Measurements from ENCODE around the gene PLAC8L1.

- TF ChIP-seq POLR2AphosphoS5 (IDR thresholded peaks at IDR 0.05; ENCODE audit: low read depth, low read length) (no peak), MEF2A (IDR thresholded peaks at IDR 0.05; ENCODE audit: borderline replicate concordance, low read depth) (no peak), EP300 (IDR thresholded peaks at IDR 0.05; ENCODE audit: borderline replicate concordance in 1 of 2, low read depth in 1 of 2, low read length in 1 of 2) (no peak), SMC3 (IDR thresholded peaks at IDR 0.05; ENCODE audit: low read depth, low read length) (no peak), GATA2 (CRISPR knock-in tag; IDR thresholded peaks at IDR 0.05) (no peak), CTCF (IDR thresholded peaks at IDR 0.05) (peak; percentile 42), MAX (IDR thresholded peaks at IDR 0.05; ENCODE audit: low read depth) (no peak), PBX3 (IDR thresholded peaks at IDR 0.05) (no peak), GABPA (IDR thresholded peaks at IDR 0.05; ENCODE audit: low read depth) (no peak), FOXM1 (IDR thresholded peaks at IDR 0.05; ENCODE audit: low read depth) (no peak), USF1 (IDR thresholded peaks at IDR 0.05; ENCODE audit: borderline replicate concordance, low read depth) (no peak), YY1 (IDR thresholded peaks at IDR 0.05; ENCODE audit: low read depth) (no peak), IRF3 (IDR thresholded peaks at IDR 0.05; ENCODE audit: low read depth, low read length) (no peak)
These were observed 52.6 kb downstream of the PLAC8L1 start for GRCh38 chr5:146052780-146053179.

All from SK-N-SH (cell line).